NOMO-1 treated with DMSO at 0.1 percent for 48 hours (cell line): Measurements from ENCODE around the gene ZNF664.

Source experiments
- DNase-seq: peaks from one replicate; lab custom pipeline; 2025; ENCODE audit not compliant: unreplicated experiment; lab: John Stamatoyannopoulos, UW

Gene ZNF664

GRCh38 chr12:123972457-123973401, at the start of gene ZNF664, which contains the start of gene CCDC92:
Gene ZNF664, plus strand, starts transcription at chr12:123973215. Its CDS starts 38,930 bp downstream, at chr12:124012145.
Gene CCDC92, minus strand, starts transcription at chr12:123972831. Its CDS starts 28,526 bp downstream, at chr12:123944305.
- peak; percentile 64 for DNase-seq

DNA sequence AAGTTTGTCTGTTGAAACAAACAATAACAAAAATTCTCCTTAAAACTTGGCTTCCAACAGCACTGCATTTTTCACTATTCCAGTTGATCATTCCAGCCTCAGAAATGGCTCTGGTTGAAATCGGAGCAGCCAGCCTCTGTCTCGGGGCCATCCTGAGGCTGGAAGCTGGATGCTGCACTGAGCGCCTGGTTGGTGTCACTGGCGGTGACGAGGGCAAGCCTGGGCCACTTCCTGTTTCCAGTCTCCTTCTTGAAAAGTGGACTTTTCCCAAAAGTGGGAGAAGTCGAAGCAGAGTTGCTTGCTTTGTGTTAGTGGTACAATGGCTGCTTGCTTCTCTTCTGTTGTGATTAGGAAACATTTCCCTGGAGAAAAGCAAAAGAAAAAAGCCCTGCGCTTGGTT, 49.1 kb upstream of the ZNF664 start:
- no peak for DNase-seq

DNA sequence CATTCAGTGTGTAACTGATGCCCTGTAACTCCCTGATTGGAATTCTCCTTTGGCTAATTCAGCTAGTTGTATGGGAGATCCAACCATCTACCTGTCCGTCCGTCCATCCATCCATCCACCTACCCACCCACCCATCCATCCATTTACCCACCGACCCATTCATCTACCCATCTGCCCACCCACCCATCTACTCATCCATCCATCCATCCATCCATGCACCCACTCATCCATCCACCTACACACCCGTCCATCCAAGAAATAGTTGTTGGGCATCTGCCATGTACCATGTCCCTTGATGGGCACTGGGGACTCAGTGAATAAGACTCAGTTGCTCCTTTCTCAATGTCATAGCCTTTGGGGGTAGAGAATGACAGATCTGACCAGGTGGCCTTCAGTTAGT, 48.5 kb upstream of the ZNF664 start:
- DNase-seq = no peak

GRCh38 chr12:123928274-123928865, 44.6 kb upstream of the ZNF664 start:
- DNase-seq = peak; percentile 42

DNA sequence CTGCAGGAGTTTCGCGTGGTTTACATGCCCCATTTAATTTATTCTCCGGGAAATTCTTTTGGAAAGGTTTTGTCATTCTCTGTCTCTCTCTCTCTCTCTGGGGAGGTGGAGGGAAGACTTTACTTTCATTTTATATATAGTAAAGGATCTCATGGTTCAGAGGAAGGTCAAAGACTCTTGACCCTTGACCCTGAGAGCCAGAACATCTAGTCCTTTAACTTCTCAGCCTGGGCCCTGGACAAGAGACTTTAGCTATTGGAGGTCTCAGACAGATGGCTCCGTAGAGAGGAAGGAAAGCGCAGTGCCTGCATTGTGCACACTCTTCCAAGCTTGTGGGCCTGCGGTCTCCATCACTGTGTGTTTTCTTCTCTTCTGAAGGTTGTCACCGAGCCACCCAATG, 44.1 kb upstream of the ZNF664 start:
- no peak for DNase-seq

GRCh38 chr12:123929946-123930583, 43.0 kb upstream of the ZNF664 start:
- DNase-seq = no peak

DNA sequence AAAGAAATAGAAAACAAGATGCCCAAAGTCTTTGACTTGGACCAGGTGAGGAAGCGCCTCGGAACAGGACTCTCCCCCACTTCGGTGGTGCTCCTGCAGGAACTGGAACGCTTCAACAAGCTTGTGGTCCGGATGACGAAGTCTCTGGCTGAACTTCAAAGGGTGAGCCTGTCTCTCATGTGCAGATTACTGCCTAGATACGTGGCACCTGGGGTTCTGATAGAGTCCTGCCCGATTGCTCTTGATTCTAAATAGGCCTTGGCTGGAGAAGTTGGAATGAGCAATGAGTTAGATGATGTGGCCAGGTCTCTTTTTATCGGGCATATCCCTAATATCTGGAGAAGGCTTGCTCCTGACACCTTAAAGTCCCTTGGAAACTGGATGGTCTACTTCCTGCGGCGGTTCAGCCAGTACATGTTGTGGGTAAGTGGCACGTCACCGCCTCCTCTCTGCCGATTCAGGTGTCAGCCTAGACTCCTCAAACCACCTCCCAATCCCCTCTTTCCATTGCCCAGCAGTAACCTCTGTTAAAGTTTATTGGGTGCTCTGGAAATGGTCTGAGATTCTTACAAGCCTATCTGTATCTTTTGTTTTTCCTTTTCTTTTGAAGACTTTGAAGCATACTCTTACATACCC, 41.2 kb upstream of the ZNF664 start:
- DNase-seq = no peak

- DNase-seq = no peak
These were observed 39.8 kb upstream of the ZNF664 start for GRCh38 chr12:123933214-123933613.

DNA sequence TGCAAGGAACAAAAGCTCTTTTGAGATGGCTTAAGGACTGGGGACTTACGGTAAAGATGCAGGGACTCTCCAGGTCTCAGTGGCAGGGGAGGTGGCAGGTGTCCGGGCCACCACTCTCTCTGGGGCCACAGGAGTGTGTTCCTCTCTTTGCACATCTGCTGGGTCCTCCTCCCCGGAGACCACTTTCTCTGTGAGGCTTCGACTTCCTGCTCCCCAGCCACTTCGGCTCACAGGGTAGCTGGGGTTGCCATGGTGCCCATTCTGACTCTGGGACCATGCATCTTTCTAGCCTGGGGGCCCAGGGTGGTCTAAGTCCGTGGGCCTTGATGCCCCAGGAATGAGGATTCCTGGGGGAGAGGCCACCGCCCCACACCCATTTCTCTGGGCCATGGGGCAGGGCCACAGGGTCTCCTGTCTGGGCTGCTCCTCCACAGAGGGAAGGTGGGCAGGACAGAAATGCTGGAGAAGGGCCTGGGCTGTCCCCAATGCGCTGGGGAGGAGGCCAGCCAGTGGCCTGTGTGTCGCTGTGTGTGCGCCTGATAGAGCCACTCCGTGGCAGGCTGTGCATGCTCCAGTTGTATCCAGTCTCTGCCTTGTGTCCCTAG, 38.9 kb upstream of the ZNF664 start:
- no peak for DNase-seq

GRCh38 chr12:123934829-123935228, 38.2 kb upstream of the ZNF664 start:
- peak; percentile 46 for DNase-seq

- DNase-seq = no peak
These were observed 37.1 kb upstream of the ZNF664 start for GRCh38 chr12:123935956-123936355.

- no peak for DNase-seq
These were observed 36.5 kb upstream of the ZNF664 start for GRCh38 chr12:123936471-123936870.

GRCh38 chr12:123936956-123937706, 35.9 kb upstream of the ZNF664 start:
- DNase-seq = no peak

DNA sequence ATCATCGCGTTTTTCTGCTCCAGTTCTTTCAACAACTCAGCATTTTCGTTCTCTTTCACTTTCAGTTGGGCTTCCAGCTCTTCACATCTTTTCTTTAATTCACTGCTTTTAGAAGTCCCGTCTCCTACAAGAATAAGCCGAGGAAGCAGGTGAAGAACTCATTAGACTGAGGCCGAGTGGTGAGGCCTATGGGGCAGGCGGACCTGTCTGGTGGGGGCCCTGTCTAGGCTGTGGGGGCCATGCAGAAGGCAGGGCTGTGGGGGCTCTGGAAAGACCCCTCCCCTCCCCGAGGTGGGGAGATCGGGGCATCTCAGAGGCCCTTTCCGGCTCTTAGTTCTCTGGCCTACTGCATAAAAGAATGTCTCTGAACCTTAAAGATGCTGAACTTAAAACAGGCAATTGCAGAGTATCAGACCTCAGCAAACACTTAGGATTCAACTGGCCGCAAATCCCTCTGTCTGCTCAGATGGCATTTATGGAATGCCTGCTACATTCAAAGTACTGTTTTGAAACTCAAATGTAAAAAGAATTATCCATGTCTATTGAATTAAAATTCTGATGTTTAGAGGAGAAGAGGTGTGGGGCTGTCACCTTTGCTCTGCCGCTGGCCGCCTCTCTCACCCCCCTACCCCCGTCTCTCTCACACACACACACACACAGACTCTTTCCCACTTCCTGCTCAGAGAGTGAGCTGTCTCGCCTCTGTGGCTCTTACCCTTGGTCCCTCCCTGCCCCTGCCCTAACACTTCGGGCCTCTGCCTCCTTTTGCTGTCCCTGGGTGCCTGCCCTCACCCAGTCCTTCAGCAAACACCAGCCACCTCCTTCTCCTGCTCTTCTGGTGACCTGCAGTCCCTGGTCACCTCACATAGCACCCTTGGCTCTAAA, 35.1 kb upstream of the ZNF664 start:
- DNase-seq = no peak

DNA sequence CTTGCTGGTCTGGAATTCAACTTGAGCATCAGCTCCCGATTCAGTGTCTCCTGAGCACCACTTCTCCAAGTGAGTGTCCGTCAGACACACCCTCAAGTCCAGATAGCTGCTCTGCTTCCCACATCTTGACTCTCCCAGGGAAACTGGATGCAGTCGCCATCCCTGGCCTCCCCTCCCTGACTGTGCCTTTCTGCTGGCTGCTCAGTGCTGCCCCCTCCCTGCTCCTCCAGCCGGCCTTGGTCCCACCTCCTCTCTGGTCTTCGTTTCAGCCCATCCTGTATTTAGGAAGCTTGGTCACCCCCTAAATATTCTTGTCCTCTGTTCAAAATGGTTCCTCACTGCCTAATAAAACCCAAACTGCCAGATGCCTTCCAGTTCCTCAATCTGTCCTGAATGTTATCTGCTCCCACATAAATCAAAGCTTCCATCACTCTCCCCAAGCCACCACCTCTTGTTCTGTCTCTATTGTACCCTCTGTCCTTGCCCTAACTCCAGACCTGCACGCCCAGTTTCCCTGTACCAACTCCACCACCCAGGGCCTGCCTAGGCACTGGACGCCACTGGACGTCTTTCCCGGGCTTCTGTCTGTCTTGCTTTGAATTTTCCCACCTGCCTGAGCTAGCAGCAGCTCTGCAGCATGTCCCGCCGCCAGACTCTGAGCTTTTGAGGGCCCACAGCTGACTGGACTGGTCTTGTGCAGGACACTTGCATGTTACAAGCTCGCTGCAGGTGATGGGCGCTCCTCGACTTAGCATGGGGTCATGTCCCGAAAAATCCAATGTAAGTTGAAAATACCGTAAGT, 34.1 kb upstream of the ZNF664 start:
- no peak for DNase-seq

DNA sequence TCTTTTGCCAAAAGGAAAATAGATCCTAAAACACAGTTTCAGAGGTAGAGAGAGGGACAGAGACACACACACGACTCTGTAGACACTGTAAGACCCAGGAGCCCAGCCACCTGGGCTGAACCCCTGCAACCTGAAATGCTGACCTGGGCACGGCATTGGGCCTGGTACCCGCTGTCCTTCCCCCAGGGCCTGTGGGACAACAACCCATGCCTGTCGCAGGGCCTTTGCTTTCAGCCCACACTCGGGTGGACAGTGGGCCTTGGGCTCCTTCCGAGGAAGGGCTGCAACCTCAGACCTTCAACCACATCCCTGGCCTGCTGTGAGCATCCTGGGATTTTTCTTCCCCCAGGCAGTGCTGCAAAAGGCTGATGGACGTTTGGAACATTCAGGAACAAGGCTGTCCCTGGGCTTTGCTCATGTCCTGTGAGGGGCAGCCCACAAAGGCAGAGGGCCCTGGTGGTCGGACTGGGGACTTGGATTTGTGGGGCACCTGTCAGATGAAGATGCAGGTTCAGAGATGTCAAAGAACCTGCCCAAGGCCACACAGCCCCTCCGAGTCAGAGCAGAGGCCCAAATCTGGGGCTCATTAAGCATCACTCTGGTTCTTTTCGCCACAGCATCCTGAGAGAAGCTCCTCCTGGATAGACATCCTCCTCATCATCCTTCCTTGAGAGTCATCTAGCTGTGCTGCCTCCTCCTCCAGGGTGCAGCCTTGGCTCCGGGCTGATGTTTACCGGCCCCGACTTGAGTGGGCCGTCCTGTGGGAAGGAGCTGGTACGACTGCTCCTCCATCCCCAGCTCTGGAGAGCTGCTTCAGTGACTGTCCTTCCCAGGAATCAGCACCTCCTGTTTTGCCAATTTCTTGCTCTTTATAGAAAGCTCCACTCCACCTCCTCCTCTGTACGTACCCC, 33.0 kb upstream of the ZNF664 start:
- no peak for DNase-seq

DNA sequence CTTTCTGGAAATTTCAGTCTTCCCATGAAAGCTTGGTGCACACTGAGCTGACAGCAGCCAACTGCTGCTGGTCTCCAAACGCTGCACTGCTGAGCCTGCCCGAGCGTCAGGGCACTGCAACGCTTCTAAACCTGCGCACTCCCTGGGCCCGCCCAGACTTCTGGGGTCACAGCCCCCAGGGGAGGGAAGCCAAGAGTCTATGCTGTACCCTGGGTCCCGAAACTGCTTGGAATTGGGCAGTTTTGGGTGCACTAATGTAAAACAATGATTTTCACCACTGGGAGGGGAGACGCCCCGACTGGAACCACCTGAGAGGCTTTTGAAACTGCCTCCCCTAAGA, 32.4 kb upstream of the ZNF664 start:
- no peak for DNase-seq
